NCI-H748 (cell line): ENCODE data around the gene EIF4ENIF1.
"Not testable (repeated sequence)": the region's sequence is repeated elsewhere in the genome, so short reads cannot be mapped to it uniquely, and the experiment has no call there.

ENCODE experiments used
- DNase-seq: peaks from one replicate; lab custom pipeline; 2025; ENCODE audit not compliant: unreplicated experiment; lab: John Stamatoyannopoulos, UW

Gene EIF4ENIF1

DNA sequence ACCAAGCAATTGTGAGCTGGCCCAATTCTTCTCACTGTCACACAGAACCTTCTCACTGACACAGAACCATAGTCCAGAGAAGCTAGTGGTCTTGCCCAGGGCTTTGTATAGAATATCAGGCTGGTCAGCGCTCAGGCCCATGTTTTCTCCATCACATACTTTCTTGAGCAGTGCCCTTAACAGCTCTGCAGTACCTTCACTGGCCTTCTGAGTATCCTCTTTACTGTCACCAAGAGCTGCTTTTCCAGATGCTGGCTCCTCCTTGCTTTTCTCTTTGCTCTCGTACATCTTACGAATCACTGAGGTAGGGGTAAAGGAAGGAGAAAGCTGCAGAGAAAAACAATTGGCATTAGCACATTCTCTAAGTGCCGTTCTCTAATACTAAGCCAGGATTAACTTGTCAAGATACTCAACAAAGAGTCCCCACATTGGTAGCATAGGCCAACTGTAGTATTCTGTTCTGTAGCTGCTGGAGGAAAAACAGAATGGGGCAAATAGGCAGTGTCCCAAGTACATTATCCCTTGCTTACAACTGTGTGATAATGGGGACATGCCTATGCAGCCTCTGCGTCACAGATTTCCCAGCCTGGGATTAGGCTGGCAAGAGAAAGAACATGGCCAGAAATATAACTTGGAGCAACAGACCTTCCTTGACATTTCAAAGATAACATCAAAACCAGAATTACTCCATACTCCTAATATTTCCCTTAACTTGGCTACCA is 46.7 kb downstream of the EIF4ENIF1 start:
- no peak for DNase-seq

DNA sequence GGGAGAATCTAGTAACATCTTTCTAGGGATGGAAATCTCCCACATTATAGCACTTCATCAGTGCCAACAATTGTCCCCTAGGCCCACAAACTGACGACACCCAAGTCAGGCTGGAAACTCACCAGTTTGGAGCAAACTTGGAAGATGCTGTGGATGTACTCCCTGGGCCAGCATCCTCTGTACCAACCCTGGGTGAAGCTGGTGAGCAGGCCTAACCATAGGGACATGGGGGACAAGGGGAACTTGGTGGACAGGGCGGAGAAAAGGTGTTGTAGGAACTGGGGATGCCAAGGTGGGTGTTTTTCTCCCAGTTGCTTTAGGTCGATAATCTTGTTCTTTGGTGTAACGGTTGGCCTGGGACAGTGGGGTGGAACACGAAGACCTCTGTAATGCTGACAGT is 48.0 kb downstream of the EIF4ENIF1 start:
- DNase-seq: no peak

DNA sequence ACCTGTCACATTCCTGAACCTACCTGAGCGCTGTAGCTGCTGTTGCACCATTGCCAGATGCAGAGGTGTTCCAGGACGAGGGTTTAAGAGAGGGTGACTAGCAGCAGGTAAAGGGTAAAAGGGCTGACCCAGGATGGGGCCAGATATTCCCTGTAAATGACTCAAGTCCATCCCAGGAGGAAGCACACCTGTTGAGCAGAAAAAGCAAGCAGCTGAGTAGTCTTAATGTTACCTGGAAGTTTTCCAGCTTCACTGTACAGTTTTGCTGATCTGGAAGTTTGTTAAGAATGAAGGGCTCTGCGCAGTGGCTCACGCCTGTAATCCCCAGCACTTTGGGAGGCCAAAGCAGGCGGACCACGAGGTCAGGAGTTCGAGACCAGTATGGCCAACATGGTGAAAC is 49.0 kb downstream of the EIF4ENIF1 start:
- no peak for DNase-seq

DNA sequence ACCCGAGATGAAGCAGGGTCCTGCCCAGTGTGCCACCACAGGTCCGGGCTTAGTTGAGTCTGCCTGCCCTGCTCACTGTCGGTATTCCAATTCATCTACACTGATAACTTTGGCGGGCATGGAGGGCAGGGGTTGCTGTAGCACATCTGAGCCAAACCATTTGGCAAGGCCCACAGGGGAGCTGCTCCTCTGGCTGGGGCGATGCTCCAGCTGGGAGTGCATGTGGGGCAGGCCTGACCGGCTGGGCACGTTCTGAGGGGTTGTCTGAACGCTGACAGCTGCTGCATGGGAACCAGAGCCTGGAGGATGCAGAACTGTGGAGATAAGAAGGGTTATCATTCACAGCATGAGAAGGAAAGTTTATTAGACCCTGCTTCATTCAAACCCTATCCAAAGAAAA is 49.8 kb downstream of the EIF4ENIF1 start:
- DNase-seq: no peak

DNA sequence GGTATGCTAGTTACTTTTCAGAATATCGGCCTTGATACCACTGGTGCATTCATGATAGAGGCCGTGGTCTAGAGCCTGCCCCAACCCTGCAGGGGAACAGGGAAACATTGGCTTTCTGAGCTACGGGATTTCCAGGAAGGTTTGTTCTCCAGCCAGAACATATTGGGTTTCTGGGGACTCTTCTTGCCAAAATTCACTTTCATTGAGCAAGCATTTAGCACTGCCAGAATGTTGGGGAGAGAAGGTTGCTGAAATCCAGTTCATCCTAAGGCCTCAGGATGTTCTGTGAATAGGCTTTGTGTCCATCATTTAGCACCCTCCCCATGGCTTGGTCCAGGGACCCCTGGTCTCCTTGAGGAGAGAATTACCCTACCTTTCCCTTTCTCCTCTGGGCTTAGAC is 53.5 kb downstream of the EIF4ENIF1 start:
- DNase-seq: no peak

DNA sequence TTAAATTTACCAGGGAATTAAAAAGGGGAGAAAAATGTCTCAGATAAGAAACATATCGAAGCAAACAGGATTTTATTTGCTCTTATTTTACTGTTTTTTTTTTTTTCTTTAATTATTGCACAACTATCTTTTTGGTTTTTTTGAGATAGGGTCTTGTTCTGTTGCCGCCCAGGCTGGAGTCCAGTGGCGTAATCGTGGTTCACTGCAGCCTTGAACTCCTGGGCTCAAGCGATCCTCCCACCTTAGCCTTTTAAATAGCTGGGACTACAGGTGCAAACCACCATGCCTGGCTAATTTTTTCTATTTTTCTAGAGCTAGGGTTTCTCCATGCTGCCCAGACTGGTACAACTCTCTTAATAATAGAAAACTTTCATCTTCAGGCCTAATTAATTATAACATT is 57.7 kb downstream of the EIF4ENIF1 start:
- DNase-seq: no peak

DNA sequence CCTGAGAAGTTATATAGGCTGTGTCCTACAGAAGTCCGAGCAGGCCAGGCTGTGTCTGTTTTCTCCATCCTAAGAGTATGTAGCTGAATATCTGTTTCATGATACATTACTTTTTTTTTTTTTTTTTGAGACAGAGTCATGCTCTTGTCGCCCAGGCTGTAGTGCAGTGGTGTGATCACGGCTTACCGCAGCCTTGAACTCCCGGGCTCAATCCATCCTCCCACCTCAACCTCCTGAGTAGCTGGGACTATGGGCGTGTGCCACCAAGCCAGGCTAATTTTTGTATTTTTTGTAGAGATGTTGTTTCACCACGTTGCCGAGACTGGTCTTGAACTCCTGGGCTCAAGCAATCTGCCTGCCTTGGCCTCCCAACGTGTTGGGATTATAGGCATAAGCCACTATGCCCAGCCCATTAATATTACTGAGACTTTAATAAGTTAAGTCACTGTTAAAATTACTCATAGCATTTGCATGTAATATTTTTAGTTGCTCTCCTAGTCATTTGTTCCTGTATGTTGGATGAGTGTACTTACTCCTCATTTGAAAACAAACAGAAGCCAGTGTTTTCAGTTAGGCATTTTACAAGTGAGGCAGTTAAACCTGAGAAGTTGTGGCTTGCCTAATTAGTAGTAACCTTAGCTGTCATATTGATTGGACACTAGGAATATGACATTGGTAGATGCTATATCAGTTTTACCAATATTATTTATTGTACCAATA is 64.2 kb downstream of the EIF4ENIF1 start:
- no peak for DNase-seq

DNA sequence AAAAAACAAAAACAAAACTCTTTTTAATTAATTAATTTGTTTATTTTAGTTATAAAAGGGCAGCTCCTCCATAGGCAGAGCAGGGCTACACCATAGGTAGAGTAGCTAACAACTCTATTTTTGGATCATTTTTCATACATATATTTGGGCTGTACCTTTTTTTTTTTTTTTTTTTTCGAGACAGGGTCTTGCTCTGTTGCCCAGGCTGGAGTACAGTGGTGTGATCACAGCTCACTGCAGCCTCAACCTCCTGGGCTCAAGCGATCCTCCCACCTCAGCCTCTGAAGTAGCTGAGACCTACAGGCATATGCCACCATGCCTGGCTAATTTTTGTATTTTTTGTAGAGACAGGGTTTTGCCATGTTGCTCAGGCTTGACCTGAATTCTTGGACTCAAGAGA is 87.3 kb downstream of the EIF4ENIF1 start:
- DNase-seq: not testable (repeated sequence)

DNA sequence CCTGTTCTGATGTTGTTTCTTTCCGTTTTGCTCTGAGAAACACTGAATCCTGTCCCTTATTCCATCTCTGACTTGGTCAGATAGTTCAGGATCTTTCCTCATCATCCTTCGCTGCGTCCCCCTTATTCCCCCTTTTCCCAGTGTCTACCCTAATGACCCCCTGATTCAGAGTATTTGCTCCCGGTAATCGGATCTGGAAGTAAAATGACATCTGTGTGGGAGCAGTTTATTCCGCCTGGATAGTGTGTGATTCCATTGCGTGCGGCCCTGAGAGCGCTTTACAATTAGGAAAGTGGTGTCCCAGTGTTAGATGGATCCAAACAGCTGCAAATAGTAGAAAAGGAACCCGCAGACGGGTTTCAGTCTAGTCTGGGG is 89.6 kb downstream of the EIF4ENIF1 start:
- peak; percentile 12 for DNase-seq

DNA sequence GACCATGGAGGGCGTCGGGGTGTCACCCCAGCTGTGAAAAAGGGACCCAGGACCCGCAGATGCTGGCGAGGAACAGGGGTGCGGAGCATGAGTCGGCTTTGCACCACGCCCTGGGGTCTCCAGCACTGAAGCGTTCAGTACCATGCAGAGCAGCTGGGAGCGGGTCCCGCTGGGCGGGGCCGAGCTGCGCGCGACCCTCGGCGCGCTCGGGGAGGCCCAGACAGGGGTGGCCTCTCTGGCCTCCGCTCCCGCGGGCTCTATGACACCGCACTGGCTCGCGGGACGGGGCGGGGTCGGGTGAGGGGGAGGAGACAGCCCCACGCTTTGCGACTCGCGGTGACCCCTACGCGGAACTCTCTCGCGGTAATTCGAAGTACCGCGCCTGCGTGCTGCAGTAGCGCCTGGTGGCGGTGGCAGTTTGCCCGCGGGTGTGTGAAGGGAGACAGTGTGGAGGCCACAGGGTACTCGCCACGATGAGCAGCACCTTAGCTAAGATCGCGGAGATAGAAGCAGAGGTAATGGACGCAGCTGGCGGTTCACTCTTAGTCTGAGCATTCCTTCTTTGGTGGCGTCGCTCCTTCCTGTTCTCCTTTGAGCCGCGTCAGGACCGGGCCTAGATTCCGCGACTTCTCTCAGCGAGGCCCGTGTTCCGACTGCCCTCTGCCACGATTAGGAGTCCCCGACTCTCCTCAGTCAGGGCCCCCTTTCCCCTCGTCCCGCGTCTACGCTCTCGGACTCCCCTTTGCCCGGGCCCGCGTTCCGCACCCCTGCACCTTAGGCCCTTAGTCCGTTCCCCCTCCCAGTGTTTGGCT is 90.2 kb downstream of the EIF4ENIF1 start, which contains the start of gene DRG1:
DRG1 (plus strand) TSS at position 394 of the 812 bp plus-strand sequence; CDS start at position 474, 80 bp downstream.
- DNase-seq: peak; percentile 96

DNA sequence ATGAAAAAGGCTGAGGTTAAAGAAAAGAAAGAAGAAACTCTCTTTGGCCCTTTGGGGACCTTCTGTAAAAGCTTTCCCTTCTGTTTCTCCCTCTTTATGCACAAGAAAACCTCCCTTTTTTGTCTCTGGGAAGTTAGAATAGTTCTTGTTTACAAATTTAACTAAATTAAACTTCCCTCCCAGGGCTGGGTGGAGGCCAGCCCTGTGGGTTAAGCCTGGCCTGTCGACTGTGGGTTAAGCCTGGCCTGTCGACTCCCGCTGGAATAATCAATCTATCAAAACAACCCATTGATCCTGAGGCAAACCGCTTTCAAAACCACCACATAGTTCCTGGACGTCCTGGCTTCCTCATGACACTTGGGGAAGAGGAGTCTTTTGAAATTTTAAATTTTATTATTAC is 91.4 kb downstream of the EIF4ENIF1 start:
- no peak for DNase-seq

DNA sequence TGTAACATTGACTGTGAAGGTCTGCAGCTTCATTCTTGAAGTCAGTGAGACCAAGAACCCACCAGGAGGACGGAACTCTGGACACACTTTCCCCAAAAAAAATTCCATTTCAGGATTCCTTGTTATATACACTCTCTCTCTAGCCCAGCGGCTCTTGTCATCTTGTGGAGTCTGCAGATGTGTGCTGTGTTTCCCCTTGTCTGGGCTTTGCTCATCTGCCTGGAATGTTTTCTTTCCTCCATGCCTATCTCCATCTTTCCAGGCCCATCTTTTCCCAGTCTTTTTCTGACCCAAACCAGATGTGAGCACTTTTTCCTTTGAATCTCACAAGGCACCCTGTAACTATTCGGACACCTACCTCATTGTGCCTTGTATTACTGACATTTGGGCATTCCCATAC is 95.3 kb downstream of the EIF4ENIF1 start:
- DNase-seq: no peak

DNA sequence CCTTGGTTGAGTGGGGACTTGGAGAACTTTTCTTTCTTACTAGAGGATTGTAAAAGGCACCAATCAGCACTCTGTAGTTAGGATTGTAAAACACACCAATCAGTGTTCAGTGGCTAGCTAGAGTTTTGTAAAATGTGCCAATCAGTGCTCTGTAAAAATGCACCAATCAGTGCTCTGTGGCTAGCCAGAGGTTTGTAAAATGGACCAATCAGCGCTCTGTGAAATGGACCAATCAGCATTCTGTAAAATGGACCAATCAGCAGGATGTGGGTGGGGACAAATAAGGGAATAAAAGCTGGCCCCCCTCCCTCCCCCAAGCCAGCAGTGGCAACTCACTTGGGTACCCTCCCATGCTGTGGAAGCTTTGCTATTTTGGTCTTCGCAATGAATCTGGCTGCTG is 95.7 kb downstream of the EIF4ENIF1 start:
- no peak for DNase-seq
